ENCODE measurements around the gene RPL4.
"Not testable (repeated sequence)": the region's sequence is repeated elsewhere in the genome, so short reads cannot be mapped to it uniquely, and the experiment has no call there.

The RPL4 gene

GRCh38 chr15:66489179-66489791 is 15.4 kb downstream of the RPL4 start:
- no peak for DNase-seq (ENCODE audit: low read depth)

- no peak for DNase-seq (ENCODE audit: low read depth)
Observed at GRCh38 chr15:66488525-66488924, 16.1 kb downstream of the RPL4 start.

GRCh38 chr15:66486887-66487286 is 17.8 kb downstream of the RPL4 start:
- DNase-seq (ENCODE audit: low read depth) = no peak

- no peak for DNase-seq (ENCODE audit: low read depth)
Observed at GRCh38 chr15:66484539-66485112, 20.0 kb downstream of the RPL4 start.

GRCh38 chr15:66483131-66483566 is 21.5 kb downstream of the RPL4 start:
- peak; percentile 28 for DNase-seq (ENCODE audit: low read depth)

- DNase-seq (ENCODE audit: low read depth) = no peak
Observed at GRCh38 chr15:66482539-66482938, 22.1 kb downstream of the RPL4 start.

GRCh38 chr15:66481107-66481856 is 23.4 kb downstream of the RPL4 start:
- DNase-seq (ENCODE audit: low read depth) = peak; percentile 41

- no peak for DNase-seq (ENCODE audit: low read depth)
Observed at GRCh38 chr15:66480267-66480666, 24.4 kb downstream of the RPL4 start.

- DNase-seq (ENCODE audit: low read depth) = no peak
Observed at GRCh38 chr15:66477011-66477410, 27.6 kb downstream of the RPL4 start.

- no peak for DNase-seq (ENCODE audit: low read depth)
Observed at GRCh38 chr15:66476535-66476934, 28.1 kb downstream of the RPL4 start.

- DNase-seq (ENCODE audit: low read depth) = no peak
Observed at GRCh38 chr15:66474963-66475362, 29.7 kb downstream of the RPL4 start.

GRCh38 chr15:66474135-66474534 is 30.5 kb downstream of the RPL4 start:
- no peak for DNase-seq (ENCODE audit: low read depth)

- no peak for DNase-seq (ENCODE audit: low read depth)
Observed at GRCh38 chr15:66472176-66472999, 32.3 kb downstream of the RPL4 start.

- not testable (repeated sequence) for DNase-seq (ENCODE audit: low read depth)
Observed at GRCh38 chr15:66470825-66471224, 33.8 kb downstream of the RPL4 start.

- not testable (repeated sequence) for DNase-seq (ENCODE audit: low read depth)
Observed at GRCh38 chr15:66467162-66468040, 37.3 kb downstream of the RPL4 start.

GRCh38 chr15:66465294-66465693 is 39.4 kb downstream of the RPL4 start:
- DNase-seq (ENCODE audit: low read depth) = not testable (repeated sequence)

- DNase-seq (ENCODE audit: low read depth) = no peak
Observed at GRCh38 chr15:66462627-66463026, 42.0 kb downstream of the RPL4 start.

- no peak for DNase-seq (ENCODE audit: low read depth)
Observed at GRCh38 chr15:66461917-66462316, 42.7 kb downstream of the RPL4 start.

- not testable (repeated sequence) for DNase-seq (ENCODE audit: low read depth)
Observed at GRCh38 chr15:66461294-66461693, 43.4 kb downstream of the RPL4 start.

- DNase-seq (ENCODE audit: low read depth) = peak; percentile 79
Observed at GRCh38 chr15:66459818-66460615, 44.6 kb downstream of the RPL4 start.

GRCh38 chr15:66456211-66456610 is 48.4 kb downstream of the RPL4 start:
- DNase-seq (ENCODE audit: low read depth) = peak; percentile 42
